ENCODE data around the gene MSRB1. TPM values are rescaled to one million over a fixed set of nuclear protein-coding genes. Genes with fewer than 3 reads are reported as not detected.

MSRB1 gene
- total and polyA plus RNA-seq, 2 donors (not counting 3 experiments of a cell fraction or from before 2014, with no cell fraction given) = 25.0 to 42.1 TPM

GRCh38 chr16:1979271-1980029 is 36.5 kb upstream of the MSRB1 start:
- dilution Hi-C loops (cut with MboI; ENCODE audit: extremely low pct_ligation_motif_present, low sequenced_read_pairs) (no loop called here), intact Hi-C loops (cut with micrococcal nuclease) (no loop called here)
- Histone ChIP-seq H3K27ac (ENCODE audit: insufficient read depth, low read depth, low read length) (no peak overlapping the region), H3K4me1 (ENCODE audit: control insufficient read depth, extremely low read depth, insufficient read depth, low read length) (peaks cover 7% of the 10 kb centered on the region), H3K4me2 (ENCODE audit: insufficient read depth, low read length) (no peak overlapping the region), H3K9ac (replicated peaks; ENCODE audit: extremely low read depth, insufficient read depth, low read length) (no peak overlapping the region), H2AFZ (ENCODE audit: low read depth, low read length) (no peak overlapping the region), H4K20me1 (replicated peaks; ENCODE audit: control insufficient read depth, extremely low read depth, insufficient read depth, low read length) (no peaks in the 10 kb centered on the region), H3K4me3 (replicated peaks in 1 of 3; ENCODE audit: insufficient read depth in 1 of 3, low read depth in 1 of 3, low read length in 3 of 3) (no peak overlapping the region), H3K9me1 (replicated peaks; ENCODE audit: control insufficient read depth, extremely low read depth, insufficient read depth, low read length) (no peaks in the 10 kb centered on the region), H3K36me3 (ENCODE audit: control insufficient read depth in 2 of 2, extremely low read depth in 1 of 2, insufficient read depth in 2 of 2, low read length in 2 of 2) (peaks cover 9 to 35% of the 10 kb centered on the region in 2 experiments), H3K27me3 (ENCODE audit: control insufficient read depth in 2 of 2, insufficient read depth in 2 of 2, low read length in 2 of 2) (peaks cover 35 to 41% of the 10 kb centered on the region in 2 experiments), H3K79me2 (ENCODE audit: control insufficient read depth, insufficient read depth, low read length) (no peaks in the 10 kb centered on the region), H3K9me3 (replicated peaks; ENCODE audit: control insufficient read depth, insufficient read depth, low read length) (no peaks in the 10 kb centered on the region)
- POLR2A ChIA-PET = no interaction called here
- CTCF ChIA-PET = interaction anchor here (0.9 to 5.0 kb wide), 2 partner anchors 24 to 161 kb away, joined by 3 to 21 read pairs; no protein-coding TSS in a partner anchor
- FAIRE-seq (no peak), DNase-seq (ENCODE audit: low read depth, low spot score) (no peak)
- BruUV-seq (replicated peaks) = no TSS peak
- TF ChIP-seq GATA2 (IDR thresholded peaks at IDR 0.05; ENCODE audit: insufficient read depth, insufficient read length, low read depth, low read length) = no peak
- TF ChIP-seq POLR2AphosphoS5 (IDR thresholded peaks at IDR 0.05; ENCODE audit: insufficient read depth, low read depth, low read length) = peak; percentile 30

- Histone ChIP-seq H2AFZ (ENCODE audit: low read depth, low read length) (no peak overlapping the region), H3K4me3 (replicated peaks in 1 of 3; ENCODE audit: insufficient read depth in 1 of 3, low read depth in 1 of 3, low read length in 3 of 3) (no peak overlapping the region), H3K9me1 (replicated peaks; ENCODE audit: control insufficient read depth, extremely low read depth, insufficient read depth, low read length) (no peaks in the 10 kb centered on the region), H4K20me1 (replicated peaks; ENCODE audit: control insufficient read depth, extremely low read depth, insufficient read depth, low read length) (no peaks in the 10 kb centered on the region), H3K4me2 (ENCODE audit: insufficient read depth, low read length) (no peak overlapping the region), H3K4me1 (ENCODE audit: control insufficient read depth, extremely low read depth, insufficient read depth, low read length) (peaks cover 6% of the 10 kb centered on the region), H3K9ac (replicated peaks; ENCODE audit: extremely low read depth, insufficient read depth, low read length) (no peak overlapping the region), H3K9me3 (replicated peaks; ENCODE audit: control insufficient read depth, insufficient read depth, low read length) (no peaks in the 10 kb centered on the region), H3K79me2 (ENCODE audit: control insufficient read depth, insufficient read depth, low read length) (peaks cover under 1% of the 10 kb centered on the region), H3K36me3 (ENCODE audit: control insufficient read depth in 2 of 2, extremely low read depth in 1 of 2, insufficient read depth in 2 of 2, low read length in 2 of 2) (peaks cover 9 to 37% of the 10 kb centered on the region in 2 experiments), H3K27me3 (ENCODE audit: control insufficient read depth in 2 of 2, insufficient read depth in 2 of 2, low read length in 2 of 2) (peaks cover 35 to 41% of the 10 kb centered on the region in 2 experiments), H3K27ac (ENCODE audit: insufficient read depth, low read depth, low read length) (no peak overlapping the region)
- TF ChIP-seq GATA2 (IDR thresholded peaks at IDR 0.05; ENCODE audit: insufficient read depth, insufficient read length, low read depth, low read length) (no peak), CTCF (IDR thresholded peaks at IDR 0.05; ENCODE audit: extremely low read depth in 1 of 2, insufficient read depth in 1 of 2, low read depth in 1 of 2, low read length in 2 of 2) (no peak), MYC (IDR thresholded peaks at IDR 0.05; ENCODE audit: low read depth, low read length) (no peak), MAX (IDR thresholded peaks at IDR 0.05; ENCODE audit: insufficient read depth, insufficient read length) (no peak), POLR2A (IDR thresholded peaks at IDR 0.05; ENCODE audit: low read depth, low read length) (no peak), JUN (IDR thresholded peaks at IDR 0.05; ENCODE audit: borderline replicate concordance, insufficient read depth, insufficient read length, low read depth) (no peak), EZH2 (IDR thresholded peaks at IDR 0.05; ENCODE audit: borderline replicate concordance, low read depth, low read length, severe bottlenecking) (no peak), FOS (IDR thresholded peaks at IDR 0.05; ENCODE audit: borderline replicate concordance, insufficient read depth, low read length) (no peak), POLR2AphosphoS5 (IDR thresholded peaks at IDR 0.05; ENCODE audit: insufficient read depth, low read depth, low read length) (no peak)
- intact Hi-C loops (cut with micrococcal nuclease) = no loop called here
- BruUV-seq (replicated peaks) = no TSS peak
- dilution Hi-C loops (cut with MboI; ENCODE audit: extremely low pct_ligation_motif_present, low sequenced_read_pairs) = no loop called here
- no peak for FAIRE-seq
- ChIA-PET CTCF (interaction anchor here (0.9 kb wide), 1 partner anchor 25 kb away, joined by 3 read pairs; no protein-coding TSS in a partner anchor), POLR2A (no interaction called here)
- no peak for DNase-seq (ENCODE audit: low read depth, low spot score)
Measured at GRCh38 chr16:1978476-1979120, 35.6 kb upstream of the MSRB1 start.

All from endothelial cell of umbilical vein (primary cell).